Hepatocyte (in vitro differentiated cells): ENCODE data around the gene TACC2. TPM values are rescaled to one million over a fixed set of nuclear protein-coding genes. Genes with fewer than 3 reads are reported as not detected.
"Not testable (repeated sequence)": the region's sequence is repeated elsewhere in the genome, so short reads cannot be mapped to it uniquely, and the experiment has no call there.

Experiments
- DNase-seq: peaks from one replicate; pipeline ENCODE4 v3.0.0-alpha.2; 2016; ENCODE audit warnings: low spot score
- H2AFZ ChIP-seq: fragments of 200-600 bp; sonication (generic); 2 replicates; pipeline ENCODE4 v1.6.0; 2016; ENCODE audit warnings: antibody characterized with exemption, mild to moderate bottlenecking
- H3K27ac ChIP-seq: fragments of 200-600 bp; sonication (generic); 2 replicates; pipeline ENCODE4 v1.5.1; 2016; ENCODE audit warnings: mild to moderate bottlenecking
- H3K27me3 ChIP-seq: fragments of 200-600 bp; sonication (generic); 2 replicates; pipeline ENCODE4 v1.6.1; 2016
- H3K36me3 ChIP-seq: fragments of 200-600 bp; sonication (generic); replicated peaks from 2 replicates; pipeline ENCODE4 v1.5.1; 2016; ENCODE audit warnings: low read depth; ENCODE audit not compliant: insufficient read depth
- H3K4me1 ChIP-seq: fragments of 200-600 bp; sonication (generic); 2 replicates; pipeline ENCODE4 v1.5.1; 2016; ENCODE audit warnings: mild to moderate bottlenecking, moderate library complexity; ENCODE audit not compliant: insufficient read depth
- H3K4me2 ChIP-seq: fragments of 200-600 bp; sonication (generic); 2 replicates; pipeline ENCODE4 v1.6.0; 2016
- H3K4me3 ChIP-seq: fragments of 200-600 bp; sonication (generic); 2 replicates; pipeline ENCODE4 v1.5.1; 2016; ENCODE audit warnings: mild to moderate bottlenecking
- H3K79me2 ChIP-seq: fragments of 200-600 bp; sonication (generic); 2 replicates; pipeline ENCODE4 v1.6.0; 2017; ENCODE audit warnings: mild to moderate bottlenecking
- H3K9me2 ChIP-seq: fragments of 200-600 bp; sonication (generic); replicated peaks from 2 replicates; pipeline ENCODE4 v1.6.0; 2017; ENCODE audit warnings: mild to moderate bottlenecking; ENCODE audit not compliant: insufficient read depth
- H3K9me3 ChIP-seq: fragments of 200-600 bp; sonication (generic); 2 replicates; pipeline ENCODE4 v1.5.1; 2016; ENCODE audit warnings: low read depth, mild to moderate bottlenecking
- H4K20me1 ChIP-seq: fragments of 200-600 bp; sonication (generic); 2 replicates; pipeline ENCODE4 v1.6.0; 2016; ENCODE audit warnings: mild to moderate bottlenecking; ENCODE audit not compliant: insufficient read depth, poor library complexity, severe bottlenecking
- CTCF ChIP-seq: fragments of 200-600 bp; sonication (generic); IDR thresholded peaks from 2 replicates; pipeline ENCODE4 v1.5.1; 2016; ENCODE audit warnings: antibody characterized with exemption, mild to moderate bottlenecking; ENCODE audit not compliant: poor library complexity
- EZH2 ChIP-seq: fragments of 200-600 bp; sonication (generic); IDR thresholded peaks from 2 replicates; pipeline ENCODE4 v1.6.1; 2016; ENCODE audit warnings: antibody characterized with exemption, mild to moderate bottlenecking, borderline replicate concordance
- EZH2phosphoT487 ChIP-seq: fragments of 200-600 bp; sonication (generic); IDR thresholded peaks from one replicate; pipeline ENCODE4 v1.6.1; 2018; ENCODE audit warnings: antibody characterized with exemption, mild to moderate bottlenecking, low read depth, moderate library complexity; ENCODE audit not compliant: unreplicated experiment, severe bottlenecking
- WGBS: methylation state at CpG from one replicate; pipeline ENCODE4 v1.1.6; 2016; ENCODE audit warnings: low lambda C conversion rate; ENCODE audit errors: missing lambda C conversion rate; 5-methylcytosine and 5-hydroxymethylcytosine counted together
- polyA plus RNA-seq: library from polyadenylated mRNA; unstranded; fragments of >200 nt; fragmentation: Nextera tagmentation; extraction: Ambion mirVana; gene quantifications from 2 replicates; pipeline ENCODE4 v1.2.1, GENCODE V29; 2016
- total RNA-seq: library from RNA; depleted of rRNA; stranded (reverse); fragments of >200 nt; gene quantifications from 2 replicates; pipeline ENCODE4 v1.2.3, GENCODE V29; 2014

The TACC2 gene
- total and polyA plus RNA-seq, 2 experiments from 2014 or later, result 20.0 to 34.6 TPM

DNA sequence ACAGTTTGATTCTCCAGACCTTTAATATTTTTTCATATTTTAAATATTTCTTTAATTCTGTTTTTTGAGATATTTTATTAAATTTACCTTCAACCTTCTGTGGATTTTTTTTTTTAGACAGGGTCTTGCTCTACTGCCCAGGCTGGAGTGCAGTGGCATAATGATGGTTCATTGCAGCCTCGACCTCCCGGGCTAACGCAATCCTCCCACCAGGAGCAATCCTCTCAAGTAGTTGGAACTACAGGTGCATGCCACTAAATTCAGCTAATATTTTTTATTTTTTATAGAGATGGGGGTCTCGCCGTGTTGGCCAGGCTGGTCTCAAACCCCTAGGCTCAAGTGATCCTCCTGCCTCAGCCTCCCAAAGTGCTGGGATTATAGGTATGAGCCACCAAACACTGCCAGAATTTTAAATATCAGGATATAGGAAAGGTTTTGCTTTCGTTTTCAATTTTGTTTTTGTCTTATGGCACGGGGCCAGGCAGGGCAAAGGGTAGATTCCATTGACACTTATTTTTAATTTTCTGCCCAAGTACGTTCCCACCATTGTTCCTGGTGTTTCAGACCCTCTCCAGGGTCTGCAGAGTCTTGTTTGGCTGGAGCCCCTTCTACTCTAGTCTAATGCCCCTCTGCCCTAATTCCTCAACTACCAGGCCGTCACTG, 1.2 kb downstream of the TACC2 start:
- no peak for TF ChIP-seq EZH2
- no peak overlapping the region for H3K4me3 ChIP-seq
- H2AFZ ChIP-seq, result no peak overlapping the region
- no peak overlapping the region for H3K4me2 ChIP-seq
- H3K36me3 ChIP-seq, result no peaks in the 10 kb centered on the region
- no peaks in the 10 kb centered on the region for H3K9me2 ChIP-seq
- H3K4me1 ChIP-seq, result peaks cover 19% of the 10 kb centered on the region
- no peaks in the 10 kb centered on the region for H3K79me2 ChIP-seq
- no peak for DNase-seq
- WGBS, result 91% methylated on average over 9 of the region's 9 CpGs
- H3K27me3 ChIP-seq, result no peaks in the 10 kb centered on the region
- no peaks in the 10 kb centered on the region for H4K20me1 ChIP-seq
- no peaks in the 10 kb centered on the region for H3K9me3 ChIP-seq
- H3K27ac ChIP-seq, result no peak overlapping the region

GRCh38 chr10:121991727-121992126, 2.8 kb downstream of the TACC2 start:
- H3K9me2 ChIP-seq, H3K36me3 ChIP-seq, H3K27ac ChIP-seq, H3K9me3 ChIP-seq, H4K20me1 ChIP-seq, DNase-seq, H3K27me3 ChIP-seq, H3K4me2 ChIP-seq, H3K4me3 ChIP-seq, H2AFZ ChIP-seq, H3K79me2 ChIP-seq: not testable (repeated sequence)
- peaks cover 29% of the 10 kb centered on the region for H3K4me1 ChIP-seq
- 86% methylated on average over 4 of the region's 4 CpGs for WGBS

- Histone ChIP-seq H3K36me3 (no peaks in the 10 kb centered on the region), H3K9me3 (no peaks in the 10 kb centered on the region), H3K79me2 (no peaks in the 10 kb centered on the region), H3K27ac (peak overlapping the region; percentile 79), H3K4me3 (no peak overlapping the region), H4K20me1 (no peaks in the 10 kb centered on the region), H3K4me1 (peaks cover 29% of the 10 kb centered on the region), H3K4me2 (peak overlapping the region; percentile 42), H2AFZ (peak overlapping the region; percentile 41), H3K27me3 (no peaks in the 10 kb centered on the region), H3K9me2 (no peaks in the 10 kb centered on the region)
- 14% methylated on average over 10 of the region's 10 CpGs for WGBS
- TF ChIP-seq EZH2phosphoT487 (no peak), CTCF (no peak), EZH2 (no peak)
- DNase-seq, result peak; percentile 63
These were observed 5.5 kb downstream of the TACC2 start for GRCh38 chr10:121994429-121994941.

GRCh38 chr10:121998462-121998861, 9.5 kb downstream of the TACC2 start:
- H3K36me3 ChIP-seq, result no peaks in the 10 kb centered on the region
- H2AFZ ChIP-seq, result no peak overlapping the region
- H3K4me1 ChIP-seq, result peaks cover 27% of the 10 kb centered on the region
- 86% methylated on average over 6 of the region's 6 CpGs for WGBS
- H3K4me3 ChIP-seq, result no peak overlapping the region
- no peaks in the 10 kb centered on the region for H3K27me3 ChIP-seq
- TF ChIP-seq CTCF (no peak), EZH2phosphoT487 (no peak), EZH2 (no peak)
- H3K79me2 ChIP-seq, result no peaks in the 10 kb centered on the region
- H3K9me2 ChIP-seq, result no peaks in the 10 kb centered on the region
- no peaks in the 10 kb centered on the region for H4K20me1 ChIP-seq
- DNase-seq, result no peak
- no peak overlapping the region for H3K4me2 ChIP-seq
- no peaks in the 10 kb centered on the region for H3K9me3 ChIP-seq
- H3K27ac ChIP-seq, result no peak overlapping the region
